HL-60/S4 (cell line): Measurements from ENCODE around the gene FGF8.

ENCODE experiments used
- in situ Hi-C: fragments of 300-500 bp; cut with MboI; formaldehyde crosslinking; loops from 2 replicates; pipeline ENCODE4 v1.14.3; 2022; ENCODE audit warnings: low sequenced_read_pairs

FGF8 gene

DNA sequence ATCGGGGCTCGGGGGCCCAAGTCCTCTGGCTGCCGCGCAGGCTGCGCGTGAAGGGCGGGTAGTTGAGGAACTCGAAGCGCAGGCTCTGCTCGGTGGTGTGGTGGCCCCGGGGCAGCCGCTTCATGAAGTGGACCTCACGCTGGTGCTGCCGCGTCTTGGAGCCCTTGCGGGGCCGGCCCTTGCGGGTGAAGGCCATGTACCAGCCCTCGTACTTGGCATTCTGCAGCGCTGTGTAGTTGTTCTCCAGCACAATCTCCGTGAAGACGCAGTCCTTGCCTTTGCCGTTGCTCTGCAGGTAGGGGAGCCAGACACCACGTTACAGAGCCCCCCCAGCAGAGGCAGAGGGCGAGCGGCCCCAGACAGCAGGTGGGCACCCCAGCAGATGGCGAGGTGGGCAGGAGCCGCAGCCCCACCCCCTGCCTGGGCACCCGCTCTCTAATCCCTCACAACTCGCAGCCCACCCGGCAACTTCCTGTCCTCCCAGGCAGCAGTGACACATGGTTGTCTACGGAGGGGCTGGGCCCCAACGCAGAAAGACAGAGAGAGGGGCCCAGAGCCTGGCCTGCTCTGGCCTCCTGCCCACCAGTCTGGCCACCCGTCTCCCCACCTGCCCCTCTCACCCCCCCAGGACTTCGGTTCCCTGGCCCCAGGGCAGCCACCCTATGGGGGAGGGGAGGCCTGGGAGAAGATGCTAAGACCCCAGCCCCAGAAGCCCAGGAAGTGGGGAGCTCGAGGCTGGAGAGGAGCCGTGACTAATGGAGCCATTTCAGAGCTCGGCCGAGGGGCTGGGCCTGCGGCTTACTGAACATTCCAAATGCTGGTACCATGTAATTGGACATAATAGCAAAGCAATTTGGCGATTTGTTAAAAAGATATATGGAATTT lies 5.3 kb downstream of the FGF8 start:
- in situ Hi-C loops, result no loop called here

DNA sequence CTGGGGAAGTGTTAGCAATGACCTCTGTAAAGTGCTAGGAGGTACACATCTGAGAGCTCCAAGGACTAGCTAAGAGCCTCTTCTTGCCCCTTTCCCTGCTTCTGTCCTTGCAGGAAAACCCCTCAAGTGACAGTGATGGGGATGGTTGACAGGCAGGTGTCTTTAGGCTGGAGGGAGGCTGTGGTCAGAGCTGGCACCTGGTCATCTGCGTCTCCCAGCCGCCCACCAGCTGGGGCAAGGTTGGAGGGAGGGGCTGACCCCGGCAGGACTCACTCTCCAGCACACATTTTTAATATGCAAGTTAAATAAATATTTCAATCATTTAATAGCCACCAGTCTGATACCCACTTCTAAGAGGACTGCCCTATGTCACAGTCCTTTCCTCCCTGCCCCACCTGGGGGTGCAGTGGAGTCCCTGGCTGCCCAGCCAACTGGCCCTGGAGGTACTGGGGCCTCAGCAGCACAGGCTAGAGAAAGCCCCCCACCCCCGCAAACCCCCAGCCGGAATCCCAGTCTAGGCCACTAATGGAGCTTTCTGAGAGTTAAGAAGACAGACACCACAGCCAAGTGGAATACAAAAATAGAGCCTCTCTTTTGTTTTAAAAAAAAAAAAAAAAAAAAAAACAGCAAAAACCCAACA lies 6.3 kb downstream of the FGF8 start:
- in situ Hi-C loops, result no loop called here

- in situ Hi-C loops, result no loop called here
Measured at GRCh38 chr10:101768791-101769170, 7.1 kb downstream of the FGF8 start.

GRCh38 chr10:101767966-101768790 lies 7.7 kb downstream of the FGF8 start:
- in situ Hi-C loops, result no loop called here

DNA sequence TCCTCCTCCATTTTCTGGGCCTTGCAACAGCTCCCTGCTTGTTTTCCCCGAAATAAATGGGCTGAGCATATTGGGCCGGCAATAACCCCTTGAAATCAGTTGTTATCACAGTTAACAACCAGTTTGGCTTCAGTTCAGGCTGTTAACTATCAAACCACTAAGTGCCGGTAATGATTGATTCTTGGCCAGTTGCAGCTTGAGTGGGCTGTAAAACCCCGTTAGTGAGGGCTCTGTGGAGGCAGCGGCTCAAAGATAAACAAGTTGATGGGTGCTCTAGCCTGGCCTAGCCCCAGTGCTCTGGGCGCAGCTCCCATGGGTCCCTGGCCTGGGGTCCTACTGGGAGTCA lies 8.3 kb downstream of the FGF8 start:
- in situ Hi-C loops, result no loop called here

DNA sequence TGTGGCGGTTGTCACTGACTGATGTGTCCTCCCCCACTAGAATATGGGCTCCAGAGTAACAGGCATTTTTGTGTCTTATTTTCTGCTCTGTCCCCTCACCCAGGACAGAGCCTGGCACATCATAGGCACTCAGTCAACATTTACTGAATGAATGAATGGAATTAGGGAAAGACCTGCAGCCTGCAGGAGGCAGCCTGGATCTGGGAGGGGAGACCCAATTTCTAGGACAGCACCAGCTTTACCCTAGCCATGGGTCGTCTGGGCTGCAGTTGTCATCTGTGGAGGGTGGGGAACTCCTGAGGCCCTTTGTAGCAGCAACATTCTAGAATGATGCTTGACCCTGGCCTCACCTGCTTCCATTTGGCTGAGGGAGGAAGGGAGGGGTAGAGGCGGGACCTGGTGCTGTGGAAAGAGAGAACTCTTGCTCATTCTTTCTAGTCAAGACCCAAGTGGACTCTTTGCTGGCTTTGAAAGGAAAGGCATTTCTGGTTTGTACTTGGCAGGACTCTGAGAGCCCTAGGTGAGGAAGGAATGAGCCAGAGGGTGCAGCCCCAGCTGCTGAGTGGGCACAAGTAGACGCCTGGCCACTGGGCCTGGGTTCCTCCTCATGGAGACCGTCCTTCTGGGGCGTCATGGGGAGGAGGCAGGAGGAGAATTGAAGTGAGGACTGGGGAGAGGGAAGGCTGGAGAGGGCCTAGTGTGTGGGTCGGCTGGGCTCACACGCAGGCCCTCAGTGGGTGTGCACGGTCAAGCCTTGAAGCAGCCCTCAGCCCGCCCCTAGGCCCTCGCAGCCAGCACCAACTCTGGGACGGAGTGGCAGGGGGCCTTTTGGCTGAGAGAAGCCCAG lies 8.9 kb downstream of the FGF8 start:
- in situ Hi-C loops, result no loop called here

DNA sequence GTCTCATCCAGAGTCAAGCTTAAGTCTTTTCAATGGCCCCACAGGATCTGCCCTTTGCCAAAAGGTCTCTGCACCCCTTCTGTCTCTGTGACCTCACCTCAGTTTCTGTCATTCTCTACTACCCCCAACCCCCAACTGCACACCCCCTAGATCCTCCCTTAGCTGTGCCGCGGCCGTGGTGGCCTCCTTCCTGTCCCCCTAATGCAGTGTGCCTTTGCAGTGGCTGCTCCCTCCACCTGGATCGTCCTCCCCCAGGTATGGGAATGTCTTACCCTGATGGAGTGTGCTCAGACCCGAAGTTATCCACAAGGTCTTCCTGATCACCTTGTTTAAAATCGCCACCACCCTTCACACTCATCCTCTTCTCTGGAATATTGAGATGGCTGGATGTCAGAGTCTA lies 9.6 kb downstream of the FGF8 start:
- in situ Hi-C loops, result no loop called here

DNA sequence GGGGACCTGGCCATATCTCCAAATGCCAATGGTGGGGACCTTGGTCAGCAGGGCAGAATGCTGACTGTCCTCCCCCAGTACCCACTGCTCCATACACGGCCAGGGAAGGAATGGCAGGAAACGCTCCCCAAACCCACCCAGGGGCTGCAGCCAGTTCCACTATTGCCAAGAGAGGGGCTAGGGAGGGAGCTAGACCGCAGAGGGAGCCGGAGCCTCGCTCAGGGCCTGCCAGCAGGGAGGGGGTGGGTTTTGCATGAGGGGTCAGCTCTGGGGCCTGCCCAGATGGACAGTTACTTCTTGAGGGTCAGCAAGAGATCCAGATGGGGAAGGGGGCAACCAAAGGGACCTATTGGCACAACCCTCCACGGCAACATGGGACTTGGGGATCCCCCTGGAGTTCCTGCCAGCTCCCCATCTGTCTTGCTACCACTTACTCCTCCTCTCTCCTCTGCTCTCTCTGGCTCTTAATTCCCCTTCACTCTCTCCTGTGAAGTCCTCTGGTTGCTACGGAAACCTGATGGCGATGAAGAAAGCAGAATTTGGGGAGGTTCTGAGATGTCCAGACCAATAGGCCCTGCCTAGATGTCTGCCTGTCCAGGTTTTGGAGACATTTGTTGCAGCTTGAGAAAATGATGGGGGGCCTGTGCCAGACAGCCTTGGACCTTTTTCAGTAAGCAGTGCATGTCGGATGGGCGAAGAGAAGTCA lies 12.6 kb downstream of the FGF8 start:
- in situ Hi-C loops, result no loop called here

GRCh38 chr10:101762736-101763135 lies 13.2 kb downstream of the FGF8 start:
- in situ Hi-C loops, result no loop called here

- in situ Hi-C loops, result no loop called here
Measured at GRCh38 chr10:101761226-101761625, 14.7 kb downstream of the FGF8 start.

GRCh38 chr10:101760510-101760909 lies 15.4 kb downstream of the FGF8 start:
- in situ Hi-C loops, result no loop called here

- in situ Hi-C loops, result no loop called here
Measured at GRCh38 chr10:101759309-101760247, 16.3 kb downstream of the FGF8 start.

GRCh38 chr10:101758858-101759257 lies 17.1 kb downstream of the FGF8 start:
- in situ Hi-C loops, result no loop called here

- in situ Hi-C loops, result no loop called here
Measured at GRCh38 chr10:101752241-101752640, 23.7 kb downstream of the FGF8 start.

- in situ Hi-C loops, result no loop called here
Measured at GRCh38 chr10:101749047-101750016, 26.6 kb downstream of the FGF8 start.

DNA sequence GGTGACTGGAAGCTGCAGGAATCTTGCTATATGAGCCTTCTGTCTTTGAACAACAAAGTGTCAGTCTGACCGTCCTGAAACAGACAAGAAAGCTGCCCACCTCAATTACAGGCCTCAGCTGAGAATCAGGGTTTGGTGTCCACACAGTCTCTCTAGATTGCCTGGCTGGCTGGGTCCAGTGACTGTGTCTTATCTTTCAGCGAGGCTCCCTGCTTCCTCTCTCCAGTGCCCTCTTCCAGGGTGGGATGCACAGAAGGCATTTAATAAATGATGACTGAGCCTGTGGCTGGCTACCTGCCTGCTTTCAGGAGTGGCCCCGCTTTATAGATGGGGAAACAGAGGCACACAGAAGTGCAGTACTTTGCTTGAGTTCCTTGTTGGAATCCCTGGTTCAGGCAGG lies 27.4 kb downstream of the FGF8 start:
- in situ Hi-C loops, result no loop called here

DNA sequence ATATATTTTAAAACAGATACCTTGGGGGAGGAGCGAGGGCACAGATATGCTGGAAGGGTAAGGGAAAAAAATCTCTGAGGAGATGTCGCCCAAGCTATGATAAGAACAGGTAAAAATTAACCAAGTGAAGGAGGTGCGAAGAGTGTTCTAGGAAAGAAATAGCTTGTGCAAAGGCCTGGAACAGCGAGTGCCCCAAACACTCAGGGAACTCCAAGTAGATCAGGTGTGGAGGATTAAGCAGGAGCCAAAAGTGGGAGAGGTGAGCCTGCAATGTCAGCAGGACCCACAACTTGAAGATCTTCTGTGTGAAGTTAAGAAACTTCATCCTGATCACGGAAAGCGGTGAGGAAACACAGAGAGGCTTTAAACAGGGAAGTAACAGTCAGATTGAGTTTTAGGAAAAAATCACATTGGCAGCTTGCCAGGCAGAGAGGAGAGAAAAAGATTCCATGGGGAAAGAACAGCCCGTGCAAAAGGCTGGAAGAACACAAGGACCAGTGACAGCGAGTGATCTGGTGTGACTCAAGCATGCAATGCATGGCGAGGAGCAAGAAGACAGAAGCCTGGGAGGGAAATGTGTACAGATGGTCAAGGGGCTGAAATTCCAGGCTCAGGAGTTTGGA lies 30.7 kb downstream of the FGF8 start:
- in situ Hi-C loops, result no loop called here
